ENCODE data around the gene SIRT1.
"Not testable (repeated sequence)": the region's sequence is repeated elsewhere in the genome, so short reads cannot be mapped to it uniquely, and the experiment has no call there.

SIRT1 gene

GRCh38 chr10:67966035-67966434 lies 81.6 kb downstream of the SIRT1 start:
- FAIRE-seq, result not testable (repeated sequence)

All from islet of Langerhans (tissue), 1 donor.